ENCODE measurements around the gene C10orf90.

The C10orf90 gene

GRCh38 chr10:126673565-126673964 is 3.1 kb upstream of the C10orf90 start:
- Histone ChIP-seq H3K9me3 (ENCODE audit: control insufficient read depth, insufficient read depth, low read length) (no peaks in the 10 kb centered on the region; the same call in 1 of the 2 replicates), H3K4me1 (ENCODE audit: control insufficient read depth, insufficient read depth, low read length) (no peaks in the 10 kb centered on the region), H3K36me3 (ENCODE audit: control insufficient read depth, insufficient read depth, low read length) (no peaks in the 10 kb centered on the region), H3K27ac (ENCODE audit: low read depth, low read length) (no peak overlapping the region), H3K9ac (ENCODE audit: low read depth, low read length) (no peak overlapping the region), H3K27me3 (ENCODE audit: control insufficient read depth, insufficient read depth, low read length) (no peaks in the 10 kb centered on the region), H3K4me3 (ENCODE audit: low read depth, low read length) (no peak overlapping the region)

GRCh38 chr10:126671402-126671975 is 996 bp upstream of the C10orf90 start:
- H3K4me1 ChIP-seq (ENCODE audit: control insufficient read depth, insufficient read depth, low read length): no peaks in the 10 kb centered on the region
- no peak overlapping the region for H3K4me3 ChIP-seq (ENCODE audit: low read depth, low read length)

GRCh38 chr10:126670895-126671261 is 385 bp upstream of the C10orf90 start:
- Histone ChIP-seq H3K36me3 (ENCODE audit: control insufficient read depth, insufficient read depth, low read length) (no peaks in the 10 kb centered on the region), H3K4me1 (ENCODE audit: control insufficient read depth, insufficient read depth, low read length) (no peaks in the 10 kb centered on the region), H3K27ac (ENCODE audit: low read depth, low read length) (no peak overlapping the region), H3K4me3 (ENCODE audit: low read depth, low read length) (no peak overlapping the region), H3K9me3 (ENCODE audit: control insufficient read depth, insufficient read depth, low read length) (no peaks in the 10 kb centered on the region; the same call in 1 of the 2 replicates), H3K9ac (ENCODE audit: low read depth, low read length) (no peak overlapping the region), H3K27me3 (ENCODE audit: control insufficient read depth, insufficient read depth, low read length) (no peaks in the 10 kb centered on the region)

More at GRCh38 chr10:126671402-126671975, 996 bp upstream of the C10orf90 start:
- H3K9me3 ChIP-seq (ENCODE audit: control insufficient read depth, insufficient read depth, low read length): no peaks in the 10 kb centered on the region; the same call in 1 of the 2 replicates
- H3K27me3 ChIP-seq (ENCODE audit: control insufficient read depth, insufficient read depth, low read length): no peaks in the 10 kb centered on the region
- no peak overlapping the region for H3K27ac ChIP-seq (ENCODE audit: low read depth, low read length)
- no peaks in the 10 kb centered on the region for H3K36me3 ChIP-seq (ENCODE audit: control insufficient read depth, insufficient read depth, low read length)
- no peak overlapping the region for H3K9ac ChIP-seq (ENCODE audit: low read depth, low read length)

GRCh38 chr10:126669168-126669567 is 1.3 kb downstream of the C10orf90 start:
- no peak overlapping the region for H3K4me3 ChIP-seq (ENCODE audit: low read depth, low read length)
- H3K27ac ChIP-seq (ENCODE audit: low read depth, low read length): no peak overlapping the region
- H3K9ac ChIP-seq (ENCODE audit: low read depth, low read length): no peak overlapping the region
- H3K4me1 ChIP-seq (ENCODE audit: control insufficient read depth, insufficient read depth, low read length): no peaks in the 10 kb centered on the region
- H3K27me3 ChIP-seq (ENCODE audit: control insufficient read depth, insufficient read depth, low read length): no peaks in the 10 kb centered on the region
- no peaks in the 10 kb centered on the region; the same call in 1 of the 2 replicates for H3K9me3 ChIP-seq (ENCODE audit: control insufficient read depth, insufficient read depth, low read length)
- H3K36me3 ChIP-seq (ENCODE audit: control insufficient read depth, insufficient read depth, low read length): no peaks in the 10 kb centered on the region

GRCh38 chr10:126668505-126668904 is 2.0 kb downstream of the C10orf90 start:
- Histone ChIP-seq H3K27ac (ENCODE audit: low read depth, low read length) (no peak overlapping the region), H3K9ac (ENCODE audit: low read depth, low read length) (no peak overlapping the region), H3K36me3 (ENCODE audit: control insufficient read depth, insufficient read depth, low read length) (no peaks in the 10 kb centered on the region), H3K27me3 (ENCODE audit: control insufficient read depth, insufficient read depth, low read length) (no peaks in the 10 kb centered on the region), H3K4me3 (ENCODE audit: low read depth, low read length) (no peak overlapping the region), H3K9me3 (ENCODE audit: control insufficient read depth, insufficient read depth, low read length) (no peaks in the 10 kb centered on the region; the same call in 1 of the 2 replicates), H3K4me1 (ENCODE audit: control insufficient read depth, insufficient read depth, low read length) (no peaks in the 10 kb centered on the region)

- Histone ChIP-seq H3K27me3 (ENCODE audit: control insufficient read depth, insufficient read depth, low read length) (no peaks in the 10 kb centered on the region), H3K27ac (ENCODE audit: low read depth, low read length) (no peak overlapping the region), H3K4me3 (ENCODE audit: low read depth, low read length) (no peak overlapping the region), H3K36me3 (ENCODE audit: control insufficient read depth, insufficient read depth, low read length) (no peaks in the 10 kb centered on the region), H3K4me1 (ENCODE audit: control insufficient read depth, insufficient read depth, low read length) (no peaks in the 10 kb centered on the region), H3K9ac (ENCODE audit: low read depth, low read length) (no peak overlapping the region), H3K9me3 (ENCODE audit: control insufficient read depth, insufficient read depth, low read length) (no peaks in the 10 kb centered on the region)
Observed at GRCh38 chr10:126667568-126667967, 2.9 kb downstream of the C10orf90 start.

GRCh38 chr10:126665207-126665606 is 5.3 kb downstream of the C10orf90 start:
- H3K4me3 ChIP-seq (ENCODE audit: low read depth, low read length): no peak overlapping the region
- no peaks in the 10 kb centered on the region for H3K4me1 ChIP-seq (ENCODE audit: control insufficient read depth, insufficient read depth, low read length)
- no peaks in the 10 kb centered on the region for H3K27me3 ChIP-seq (ENCODE audit: control insufficient read depth, insufficient read depth, low read length)
- no peaks in the 10 kb centered on the region for H3K9me3 ChIP-seq (ENCODE audit: control insufficient read depth, insufficient read depth, low read length)
- no peaks in the 10 kb centered on the region for H3K36me3 ChIP-seq (ENCODE audit: control insufficient read depth, insufficient read depth, low read length)
- no peak overlapping the region for H3K27ac ChIP-seq (ENCODE audit: low read depth, low read length)
- H3K9ac ChIP-seq (ENCODE audit: low read depth, low read length): no peak overlapping the region

- Histone ChIP-seq H3K9me3 (ENCODE audit: control insufficient read depth, insufficient read depth, low read length) (no peaks in the 10 kb centered on the region), H3K4me1 (ENCODE audit: control insufficient read depth, insufficient read depth, low read length) (no peaks in the 10 kb centered on the region), H3K27ac (ENCODE audit: low read depth, low read length) (no peak overlapping the region), H3K9ac (ENCODE audit: low read depth, low read length) (no peak overlapping the region), H3K4me3 (ENCODE audit: low read depth, low read length) (no peak overlapping the region), H3K27me3 (ENCODE audit: control insufficient read depth, insufficient read depth, low read length) (no peaks in the 10 kb centered on the region), H3K36me3 (ENCODE audit: control insufficient read depth, insufficient read depth, low read length) (no peaks in the 10 kb centered on the region)
Observed at GRCh38 chr10:126663880-126664279, 6.6 kb downstream of the C10orf90 start.

GRCh38 chr10:126663328-126663727 is 7.2 kb downstream of the C10orf90 start:
- Histone ChIP-seq H3K4me3 (ENCODE audit: low read depth, low read length) (no peak overlapping the region), H3K27ac (ENCODE audit: low read depth, low read length) (no peak overlapping the region), H3K4me1 (ENCODE audit: control insufficient read depth, insufficient read depth, low read length) (no peaks in the 10 kb centered on the region), H3K9me3 (ENCODE audit: control insufficient read depth, insufficient read depth, low read length) (no peaks in the 10 kb centered on the region), H3K36me3 (ENCODE audit: control insufficient read depth, insufficient read depth, low read length) (no peaks in the 10 kb centered on the region), H3K9ac (ENCODE audit: low read depth, low read length) (no peak overlapping the region), H3K27me3 (ENCODE audit: control insufficient read depth, insufficient read depth, low read length) (no peaks in the 10 kb centered on the region)

GRCh38 chr10:126661841-126662515 is 8.5 kb downstream of the C10orf90 start:
- Histone ChIP-seq H3K27ac (ENCODE audit: low read depth, low read length) (no peak overlapping the region), H3K4me1 (ENCODE audit: control insufficient read depth, insufficient read depth, low read length) (no peaks in the 10 kb centered on the region), H3K9me3 (ENCODE audit: control insufficient read depth, insufficient read depth, low read length) (no peaks in the 10 kb centered on the region), H3K36me3 (ENCODE audit: control insufficient read depth, insufficient read depth, low read length) (no peaks in the 10 kb centered on the region), H3K4me3 (ENCODE audit: low read depth, low read length) (no peak overlapping the region), H3K9ac (ENCODE audit: low read depth, low read length) (no peak overlapping the region), H3K27me3 (ENCODE audit: control insufficient read depth, insufficient read depth, low read length) (no peaks in the 10 kb centered on the region)

GRCh38 chr10:126661356-126661755 is 9.1 kb downstream of the C10orf90 start:
- H3K27ac ChIP-seq (ENCODE audit: low read depth, low read length): no peak overlapping the region
- H3K27me3 ChIP-seq (ENCODE audit: control insufficient read depth, insufficient read depth, low read length): no peaks in the 10 kb centered on the region
- no peaks in the 10 kb centered on the region for H3K9me3 ChIP-seq (ENCODE audit: control insufficient read depth, insufficient read depth, low read length)
- H3K4me1 ChIP-seq (ENCODE audit: control insufficient read depth, insufficient read depth, low read length): no peaks in the 10 kb centered on the region
- no peak overlapping the region for H3K4me3 ChIP-seq (ENCODE audit: low read depth, low read length)
- no peaks in the 10 kb centered on the region for H3K36me3 ChIP-seq (ENCODE audit: control insufficient read depth, insufficient read depth, low read length)
- H3K9ac ChIP-seq (ENCODE audit: low read depth, low read length): no peak overlapping the region

Measured in HUES48 (cell line).